Left renal cortex interstitium (tissue), 4 donors: ENCODE measurements around the gene IRAK3. TPM values are rescaled to one million over a fixed set of nuclear protein-coding genes. Genes with fewer than 3 reads are reported as not detected.
A peak's percentile ranks its signal among the peaks of the same experiment; 100 is the strongest.
"Not testable (repeated sequence)": the region's sequence is repeated elsewhere in the genome, so short reads cannot be mapped to it uniquely, and the experiment has no call there.

Experiments
- DNase-seq, 4 donors: peaks; one replicate each; pipeline ENCODE4 v3.0.0-alpha.2; 2013; ENCODE audit warnings: low read depth in 4 of 4, low spot score in 2 of 4, missing footprints in 1 of 4
- polyA plus RNA-seq, 4 donors: library from polyadenylated mRNA; unstranded; fragments of 120-200 nt; gene quantifications; one replicate each; pipeline ENCODE4 v1.2.1, GENCODE V29; 2013; ENCODE audit not compliant: insufficient read length in 4 of 4

IRAK3 gene
- polyA plus RNA-seq, 4 donors: 2.8 to 4.0 (median 3.7) TPM

DNA sequence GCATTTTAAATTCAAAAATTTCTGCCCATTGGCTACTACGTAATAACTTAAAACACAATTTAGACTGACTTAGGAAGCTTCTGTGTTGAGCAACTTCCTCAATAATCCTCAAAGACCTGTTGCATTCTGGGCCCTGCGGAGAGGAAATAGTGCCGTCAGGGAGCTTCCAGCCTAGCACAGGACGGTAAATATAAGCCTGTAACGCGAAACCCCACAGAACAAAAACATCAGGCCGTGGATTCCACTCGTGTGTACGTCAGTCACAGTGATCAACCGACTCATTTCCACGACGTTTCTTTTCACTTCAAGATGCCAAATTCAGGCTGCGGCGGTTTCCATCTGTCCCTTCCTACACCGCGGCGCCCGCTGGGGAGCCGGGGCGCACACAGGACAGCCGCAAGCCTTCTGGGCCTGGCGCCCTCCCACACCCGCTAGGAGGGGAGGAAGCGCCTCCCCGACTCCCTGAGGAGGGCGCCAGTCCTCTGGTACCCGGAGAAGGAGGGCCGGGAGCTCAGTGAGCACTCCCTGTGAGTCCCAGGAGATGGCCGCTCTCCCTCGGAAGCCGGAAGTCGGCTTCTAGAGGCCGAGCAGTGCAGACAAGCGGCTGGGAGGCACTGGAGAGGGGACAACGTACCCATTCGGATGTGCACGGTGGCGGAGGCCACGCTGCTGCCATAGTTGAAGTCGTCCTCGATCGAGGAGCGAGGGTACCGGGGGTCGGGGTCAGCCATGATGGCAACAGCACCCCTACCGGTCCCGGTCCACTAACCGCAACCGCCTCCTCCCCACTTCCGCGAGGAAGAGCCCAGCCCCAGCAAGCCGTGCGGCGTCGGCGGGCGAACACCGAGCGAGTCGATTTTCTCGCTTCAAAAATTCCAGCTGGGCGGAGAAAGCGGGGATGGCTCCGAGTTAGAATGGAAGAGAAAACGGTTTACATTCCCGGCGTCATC, 19.5 kb upstream of the IRAK3 start, which contains the start of gene TMBIM4:
TSS of gene TMBIM4 (minus strand) at position 776 of the 950 bp plus-strand sequence. CDS start at position 731, 45 bp downstream.
- peak; percentile 81 to 95 (median 85) for DNase-seq

DNA sequence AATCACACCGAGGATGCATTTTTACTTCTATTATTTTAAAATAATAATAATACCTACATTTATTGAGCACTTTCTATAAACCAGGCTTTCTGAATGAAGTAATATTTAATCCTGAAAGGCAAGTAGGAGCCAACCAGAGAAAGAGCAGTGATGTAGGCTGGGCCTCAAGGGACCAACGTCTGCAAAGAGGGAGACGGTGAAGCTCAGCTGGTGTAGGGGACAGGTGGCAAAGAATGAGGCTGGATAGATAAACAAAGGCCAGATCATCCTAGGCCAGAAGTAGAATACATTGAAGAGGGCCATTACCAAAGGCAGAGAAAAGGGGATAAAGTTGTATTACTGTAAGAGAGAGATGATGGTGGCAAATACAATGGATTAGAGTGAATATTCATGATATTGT, 18.4 kb upstream of the IRAK3 start:
- no peak for DNase-seq

DNA sequence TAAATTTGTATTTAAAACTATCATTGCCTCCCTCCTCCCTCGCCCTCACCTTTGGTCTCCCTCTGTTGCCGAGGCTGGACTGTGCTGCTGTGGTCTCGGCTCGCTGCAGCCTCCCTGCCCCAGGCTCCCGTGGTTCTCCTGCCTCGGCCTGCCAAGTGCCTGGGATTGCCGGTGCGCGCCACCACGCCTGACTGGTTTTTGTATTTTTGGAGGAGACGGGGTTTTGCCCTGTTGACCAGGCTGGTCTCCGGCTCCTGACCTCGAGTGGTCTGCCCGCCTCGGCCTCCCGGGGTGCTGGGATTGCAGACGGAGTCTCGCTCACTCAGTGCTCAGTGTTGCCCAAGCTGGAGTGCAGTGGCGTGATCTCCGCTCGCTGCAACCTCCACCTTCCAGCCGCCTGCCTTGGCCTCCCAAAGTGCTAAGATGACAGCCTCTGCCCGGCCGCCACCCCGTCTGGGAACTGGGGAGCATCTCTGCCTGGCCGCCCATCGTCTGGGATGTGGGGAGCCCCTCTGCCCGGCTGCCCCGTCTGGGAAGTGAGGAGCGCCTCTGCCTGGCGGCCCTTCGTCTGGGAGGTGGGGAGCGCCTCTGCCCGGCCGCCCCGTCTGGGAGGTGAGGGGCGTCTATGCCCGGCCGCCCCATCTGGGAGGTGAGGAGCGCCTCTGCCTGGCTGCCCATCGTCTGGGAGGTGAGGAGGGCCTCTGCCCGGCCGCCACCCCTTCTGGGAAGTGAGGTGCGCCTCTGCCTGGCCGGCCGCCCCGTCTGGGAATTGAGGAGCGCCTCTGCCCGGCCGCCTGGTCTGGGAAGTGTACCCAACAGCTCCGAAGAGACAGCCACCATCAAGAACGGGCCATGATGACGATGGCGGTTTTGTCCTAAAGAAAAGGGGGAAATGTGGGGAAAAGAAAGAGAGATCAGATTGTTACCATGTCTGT, 14.4 kb upstream of the IRAK3 start:
- not testable (repeated sequence) for DNase-seq

DNA sequence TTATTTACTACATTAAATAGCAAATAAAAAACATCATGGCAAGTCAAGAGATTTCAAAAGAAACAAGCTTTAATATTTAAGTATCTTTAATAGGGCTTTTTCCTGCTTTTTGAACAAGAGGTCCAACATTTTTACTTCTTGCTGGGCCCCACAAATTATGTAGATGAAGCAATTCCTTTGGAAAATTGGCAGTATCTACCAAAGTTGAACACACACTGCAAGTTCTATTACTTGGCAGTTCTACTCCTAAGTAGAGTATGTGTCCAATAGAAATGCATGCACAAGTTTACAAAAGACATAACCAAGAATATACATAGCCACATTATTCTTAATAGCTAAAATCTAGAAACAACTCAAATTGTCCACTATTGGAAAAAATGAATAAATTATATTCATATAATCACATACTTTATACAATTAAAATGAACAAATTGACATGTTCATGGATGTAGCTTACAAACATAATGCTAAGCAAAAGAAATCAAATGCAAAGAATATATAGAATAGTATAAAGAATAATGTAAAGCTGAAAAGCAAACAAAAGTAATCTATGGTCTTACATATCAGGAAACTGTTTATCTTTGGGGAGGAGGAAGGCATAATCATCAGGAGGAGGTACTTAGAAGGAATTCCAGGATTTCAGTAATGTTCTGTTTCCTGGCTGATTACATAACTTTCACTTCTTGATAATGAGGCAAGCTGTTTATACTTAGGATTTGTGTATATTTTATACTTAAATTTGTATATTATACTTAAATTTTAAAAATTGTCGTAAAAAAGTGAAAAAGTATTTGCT, 12.7 kb upstream of the IRAK3 start:
- DNase-seq: no peak

DNA sequence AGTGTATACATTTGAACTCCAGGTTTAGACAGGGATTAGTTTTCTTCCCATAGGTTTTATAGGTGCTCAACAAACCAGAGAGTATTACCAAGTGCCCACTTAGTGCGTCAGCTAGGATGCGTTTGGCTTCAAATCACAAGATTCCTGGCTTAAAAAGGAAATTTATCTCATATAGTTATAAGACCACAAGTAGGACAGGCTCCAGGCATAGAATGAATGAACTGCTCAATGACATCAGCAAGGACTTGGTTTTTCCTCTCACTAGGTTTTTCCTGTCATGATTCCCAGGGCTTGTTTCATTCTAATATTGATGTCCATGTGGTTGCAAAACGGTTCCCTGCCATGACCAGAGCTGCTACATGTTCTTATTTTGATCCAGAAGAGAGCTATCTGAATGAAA, 6.1 kb upstream of the IRAK3 start:
- DNase-seq: no peak

DNA sequence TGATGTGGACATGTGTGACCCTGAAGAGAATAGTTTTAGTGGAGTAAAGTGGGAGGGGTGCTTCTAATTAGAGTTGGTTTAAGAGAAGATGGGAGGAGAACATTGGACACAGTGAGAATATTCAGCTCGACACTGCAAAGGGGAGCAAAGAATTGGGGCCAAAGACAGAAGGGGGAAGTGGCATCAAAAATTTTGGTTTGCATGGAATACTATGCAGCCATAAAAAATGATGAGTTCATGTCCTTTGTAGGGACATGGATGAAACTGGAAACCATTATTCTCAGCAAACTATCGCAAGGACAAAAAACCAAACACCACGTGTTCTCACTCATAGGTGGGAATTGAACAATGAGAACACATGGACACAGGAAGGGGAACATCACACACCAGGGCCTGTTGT, 4.2 kb upstream of the IRAK3 start:
- DNase-seq: not testable (repeated sequence)

DNA sequence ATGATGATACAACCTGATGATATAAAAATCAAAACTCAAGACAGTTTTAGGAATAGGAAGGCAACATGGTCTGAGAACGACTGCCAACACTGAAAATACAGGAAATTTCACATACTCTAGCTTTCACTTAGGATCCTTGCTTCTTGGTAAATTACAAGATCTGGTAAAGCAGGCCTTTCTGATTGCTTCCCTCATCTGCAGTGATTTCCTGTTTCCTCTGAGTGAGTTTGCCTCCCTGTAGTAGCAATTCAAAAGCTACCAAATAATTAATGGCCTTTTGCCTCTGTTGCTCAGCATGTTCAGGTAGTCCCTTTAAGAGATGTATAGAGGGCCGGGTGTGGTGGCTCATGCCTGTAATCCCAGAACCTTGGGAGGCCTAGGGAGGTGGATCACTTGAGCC, 2.0 kb upstream of the IRAK3 start:
- no peak for DNase-seq

DNA sequence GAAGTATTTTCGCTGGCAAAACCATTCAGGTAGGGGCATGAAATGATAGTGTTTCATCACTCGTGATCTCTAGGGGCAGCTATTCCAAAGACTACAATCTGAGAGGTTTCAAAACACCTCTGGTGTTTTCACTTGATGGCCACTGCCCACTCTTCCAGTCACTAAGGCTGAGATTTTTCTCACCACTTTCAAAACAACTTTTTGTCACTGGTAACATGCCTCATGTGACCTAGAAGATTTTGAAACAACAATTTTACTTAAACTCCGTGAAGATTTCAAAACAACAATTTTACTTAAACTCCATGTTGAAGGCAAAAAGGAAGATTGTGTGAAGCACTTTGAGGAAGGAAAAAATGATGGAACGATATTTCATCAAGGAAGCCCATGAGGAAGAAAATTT, 1.2 kb upstream of the IRAK3 start:
- DNase-seq: no peak

DNA sequence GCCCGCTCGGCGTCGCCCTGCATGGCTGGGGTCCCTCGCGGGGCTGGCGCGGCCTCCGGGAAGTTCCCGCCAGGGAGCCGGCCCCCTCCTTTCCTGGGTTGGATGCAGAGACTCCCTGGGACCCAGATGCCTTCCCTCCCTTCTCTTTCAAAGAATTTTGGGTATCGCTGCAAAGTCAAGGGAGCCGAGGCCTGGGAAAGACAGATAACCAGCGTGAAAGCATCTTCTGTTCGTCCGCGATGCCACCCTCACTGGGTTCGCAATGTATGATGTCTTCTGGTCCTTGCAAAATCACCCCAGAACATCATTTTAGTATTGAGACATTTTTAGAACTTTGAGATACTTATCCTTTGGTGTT, 451 bp downstream of the IRAK3 start:
- no peak for DNase-seq

DNA sequence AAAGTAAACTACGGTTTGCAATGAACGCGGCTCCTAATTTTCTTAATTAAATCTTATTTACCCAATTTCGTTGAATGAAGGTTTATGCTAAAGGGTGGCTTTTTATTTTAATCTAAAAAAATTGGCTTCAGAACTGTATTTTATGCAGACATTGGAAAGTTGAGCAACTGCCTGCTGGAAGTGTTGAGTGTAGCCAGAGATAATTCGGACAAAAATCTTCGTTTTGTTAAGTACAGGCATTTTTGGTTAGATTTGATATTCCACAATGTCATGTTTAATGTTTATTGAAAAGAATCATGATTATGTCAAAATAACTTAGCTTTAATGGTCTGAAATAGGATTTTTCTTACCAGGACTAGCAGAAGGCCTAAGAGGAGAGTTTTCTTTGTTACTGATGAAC, 875 bp downstream of the IRAK3 start:
- no peak for DNase-seq

DNA sequence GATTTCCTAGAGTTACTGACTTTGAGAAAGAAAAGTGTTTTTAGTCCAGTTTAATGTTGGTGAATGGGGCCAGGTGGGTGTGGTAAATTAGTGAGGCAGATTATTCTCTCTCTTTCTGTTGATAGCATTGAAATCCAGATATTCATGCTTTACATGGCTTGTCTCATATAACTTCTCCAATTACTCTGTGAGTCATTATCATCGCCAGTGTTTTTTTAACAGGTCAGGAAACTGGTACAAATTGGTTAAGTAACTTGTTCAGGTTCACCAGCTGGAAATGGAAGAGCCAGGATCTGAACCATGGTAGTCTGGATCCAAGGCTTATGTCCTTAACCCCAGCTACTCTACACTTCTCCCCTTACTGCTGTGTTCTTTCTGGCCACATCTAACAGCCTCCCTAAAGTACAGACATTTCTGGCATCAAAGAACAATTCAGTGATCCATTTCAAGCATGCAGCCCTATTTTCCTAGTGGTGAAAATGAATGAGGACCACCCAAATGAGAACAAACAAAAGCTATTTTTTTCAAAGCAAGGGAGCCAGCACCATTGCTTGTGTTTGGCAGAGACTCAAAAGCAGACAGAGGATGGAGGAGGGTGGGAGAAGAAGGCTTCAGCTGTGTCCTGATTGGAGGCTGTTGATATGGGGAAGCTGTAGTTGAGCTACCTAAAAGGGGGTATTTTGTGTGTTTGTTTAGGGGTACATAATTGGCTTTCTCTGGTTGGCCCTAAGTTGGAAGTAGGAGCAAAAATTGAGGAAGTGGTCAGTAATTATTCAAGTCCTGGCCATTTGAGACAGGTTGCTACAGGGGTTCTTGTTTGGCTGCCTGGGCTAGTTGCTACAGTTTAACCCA, 1.7 kb downstream of the IRAK3 start:
- no peak for DNase-seq

DNA sequence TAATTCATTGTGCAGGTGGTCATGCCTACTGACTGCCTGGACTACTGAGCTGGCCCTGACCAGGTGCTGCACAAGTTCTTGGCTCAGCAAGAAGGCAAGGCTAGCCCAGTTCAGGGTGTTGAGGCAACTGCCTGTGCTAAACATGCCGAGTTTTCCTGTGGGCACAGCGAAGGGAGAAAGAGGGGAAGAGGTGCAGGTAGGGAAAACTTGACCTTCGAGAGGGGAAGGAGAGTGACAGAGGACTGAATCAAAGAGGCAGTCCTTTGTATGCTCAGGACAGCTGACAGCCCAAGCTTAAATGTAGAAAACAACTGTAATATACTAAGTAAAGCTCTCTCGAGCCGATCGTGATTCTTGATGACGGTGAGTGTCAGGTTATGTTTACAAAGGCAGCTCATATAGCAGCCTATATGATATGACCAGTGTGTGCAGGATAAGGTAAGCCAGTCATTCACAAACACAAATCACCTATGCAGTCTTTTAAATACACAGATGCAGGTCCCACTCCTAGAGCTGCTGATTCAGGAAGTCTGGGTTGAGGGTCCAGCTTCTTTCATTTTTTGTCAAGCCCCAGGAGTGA, 2.6 kb downstream of the IRAK3 start:
- no peak for DNase-seq

DNA sequence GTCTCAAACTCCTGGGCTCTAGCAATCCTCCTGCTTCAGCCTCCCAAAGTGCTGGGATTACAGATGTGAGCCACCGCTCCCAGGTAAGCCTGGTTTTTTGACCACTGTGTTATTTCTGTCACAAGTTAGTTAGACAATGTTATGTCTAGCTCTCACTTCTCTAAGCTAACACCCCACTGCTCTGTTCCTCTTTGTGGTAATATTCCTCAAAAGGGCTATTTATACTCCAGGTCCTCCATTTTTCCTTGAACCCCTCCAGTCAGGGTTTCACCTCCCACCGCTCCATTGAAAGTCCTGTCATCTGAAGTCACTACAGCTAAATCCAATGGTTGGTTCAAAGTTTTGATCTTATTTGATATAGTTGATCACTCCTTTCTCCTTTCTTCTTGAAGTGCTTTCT, 5.1 kb downstream of the IRAK3 start:
- no peak for DNase-seq

DNA sequence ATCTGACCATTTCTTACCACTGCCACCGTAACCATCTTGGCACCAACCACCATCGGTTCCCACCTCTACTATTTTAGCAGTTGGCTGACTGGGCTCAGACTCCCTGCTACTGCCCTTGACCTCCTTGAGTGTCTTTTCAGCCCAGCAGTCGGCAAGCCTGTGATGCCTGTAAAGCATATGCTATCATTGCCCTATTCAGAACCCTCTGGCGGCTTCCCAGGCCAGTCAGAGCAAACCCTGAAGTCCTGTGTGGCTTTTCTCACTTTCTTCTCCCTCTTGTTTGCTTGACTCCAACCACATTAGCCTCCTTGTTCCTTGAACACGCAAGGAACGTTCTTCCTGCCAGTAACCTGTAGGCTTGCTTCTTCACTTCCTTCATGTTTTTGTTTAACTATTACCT, 6.2 kb downstream of the IRAK3 start:
- DNase-seq: no peak

DNA sequence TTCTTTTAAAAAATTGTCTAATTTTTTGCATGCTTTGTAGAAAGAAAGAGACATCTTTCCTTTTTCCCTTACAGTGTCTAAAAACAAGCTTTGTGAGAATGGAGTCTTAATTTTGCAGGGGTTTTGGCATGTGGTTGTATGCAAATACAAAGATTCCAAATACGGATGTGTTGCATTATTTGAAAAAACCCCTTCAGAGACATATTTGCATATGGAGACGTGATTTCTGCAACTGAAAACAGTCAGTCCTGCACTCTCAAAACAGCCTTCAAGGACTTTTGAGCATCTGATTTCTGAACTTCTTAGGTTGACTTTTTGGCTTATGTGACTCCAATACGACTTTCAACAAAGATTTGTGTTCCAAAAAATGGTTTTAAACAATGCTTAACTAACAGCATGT, 7.8 kb downstream of the IRAK3 start:
- no peak for DNase-seq

DNA sequence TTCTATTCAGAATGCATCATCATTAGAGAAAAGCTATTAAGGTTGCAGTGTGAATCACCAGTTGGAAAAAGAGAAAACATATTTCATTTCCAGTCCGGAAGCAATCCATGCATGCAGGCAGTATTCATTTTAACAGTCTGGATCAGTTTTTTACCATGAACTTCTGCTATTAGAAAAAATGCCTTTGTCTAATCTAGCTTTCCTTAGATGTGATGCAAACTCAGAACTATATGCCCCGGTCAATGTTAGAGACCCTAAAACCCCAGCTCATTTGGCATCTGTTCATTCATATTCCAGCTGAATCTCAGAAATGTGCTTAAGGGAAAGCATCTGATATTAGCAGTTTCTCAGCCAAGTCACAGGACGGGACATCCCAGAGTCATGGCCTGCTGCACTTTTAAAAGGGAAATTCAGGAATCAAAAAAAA, 8.5 kb downstream of the IRAK3 start:
- no peak for DNase-seq

DNA sequence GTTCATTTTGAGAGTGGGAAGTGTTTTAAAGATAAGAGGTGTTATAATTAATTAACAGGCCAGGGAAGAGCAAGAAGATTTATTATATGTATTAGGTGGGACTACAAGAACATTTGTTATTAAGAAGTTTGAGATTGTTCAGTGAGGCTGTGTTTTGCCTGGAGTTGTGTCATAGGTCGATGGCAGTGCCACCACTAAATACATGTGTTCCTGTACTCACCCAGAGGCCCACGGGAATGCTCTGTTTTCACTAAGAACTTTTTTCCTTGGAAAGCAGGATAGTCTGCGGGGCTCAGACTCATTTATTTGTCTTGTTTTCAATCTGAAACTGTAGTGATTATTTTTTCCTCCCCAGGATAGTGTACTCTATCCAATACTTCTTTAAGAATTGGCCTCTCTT, 10.1 kb downstream of the IRAK3 start:
- DNase-seq: no peak

DNA sequence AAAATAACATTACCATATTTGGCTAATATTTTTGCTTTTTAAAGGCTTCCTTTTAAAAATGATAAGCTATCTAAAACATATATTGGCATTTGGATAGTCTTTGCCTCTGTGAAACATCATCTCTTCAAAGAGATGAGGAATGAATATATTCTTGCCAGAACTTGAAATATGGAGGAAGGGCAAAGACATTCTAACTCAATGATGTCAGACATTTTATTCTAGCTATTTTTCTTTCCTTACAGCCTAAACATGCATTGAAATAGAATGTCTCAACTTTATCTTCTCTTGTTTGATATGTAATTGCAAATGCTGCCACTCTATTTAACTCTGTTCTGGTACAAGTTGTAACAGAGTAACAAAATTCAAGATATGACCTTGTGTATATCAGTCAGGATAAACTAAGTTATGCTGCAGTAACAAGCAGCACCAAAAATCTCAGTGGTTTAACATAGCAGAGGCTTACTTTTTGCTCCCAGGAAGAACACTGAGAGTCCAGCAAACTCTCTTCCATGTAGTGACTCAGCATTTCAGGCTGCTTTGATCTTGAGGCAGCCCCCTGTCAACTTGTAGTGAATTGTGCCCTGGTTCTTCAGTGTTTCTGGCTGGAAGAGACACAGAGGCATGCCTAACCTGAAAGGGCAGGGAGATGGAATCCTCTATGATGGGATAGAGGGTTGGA, 11.0 kb downstream of the IRAK3 start:
- DNase-seq: no peak

DNA sequence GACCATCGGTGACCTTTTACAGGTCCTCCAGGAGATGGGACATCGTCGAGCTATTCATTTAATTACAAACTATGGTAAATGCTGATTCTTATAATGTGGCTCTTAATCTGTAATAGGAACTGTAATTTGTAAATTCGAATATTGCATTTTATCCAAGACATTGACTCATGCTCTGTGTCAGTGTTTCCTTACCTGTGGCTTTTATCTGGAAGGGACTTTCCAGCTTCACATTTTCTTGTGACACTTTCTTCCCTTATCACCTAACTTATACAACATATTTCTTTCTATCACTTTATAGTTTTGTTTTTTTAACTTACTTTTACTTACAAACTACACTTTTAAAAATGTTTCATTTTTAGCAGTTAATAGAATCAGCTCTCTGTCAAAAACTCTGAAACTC, 14.8 kb downstream of the IRAK3 start:
- no peak for DNase-seq
